K562 (cell line): ENCODE measurements around the gene PITHD1. TPM values are rescaled to one million over a fixed set of nuclear protein-coding genes. Genes with fewer than 3 reads are reported as not detected.

Experiments
- ARHGAP35 ChIP-seq: fragments of 450-650 bp; IDR thresholded peaks from 2 replicates; pipeline ENCODE4 v1.6.1; 2018; ENCODE audit not compliant: partially characterized antibody
- ARID2 ChIP-seq: fragments of 450-650 bp; IDR thresholded peaks from 2 replicates; pipeline ENCODE4 v1.6.1; 2017; ENCODE audit warnings: antibody characterized with exemption, mild to moderate bottlenecking
- EP300 ChIP-seq: IDR thresholded peaks from 2 replicates; pipeline ENCODE4 v1.6.1; 2012; ENCODE audit warnings: low read length, improper control_type of control experiment
- ESRRA ChIP-seq: fragments of 450-650 bp; IDR thresholded peaks from 2 replicates; pipeline ENCODE4 v1.6.1; 2014; ENCODE audit warnings: low read depth, mild to moderate bottlenecking, moderate library complexity, borderline replicate concordance
- FOXA1 ChIP-seq: fragments of 450-650 bp; IDR thresholded peaks from 2 replicates; pipeline ENCODE4 v1.6.1; 2016; ENCODE audit warnings: mild to moderate bottlenecking, borderline replicate concordance
- FOXM1 ChIP-seq, 2 experiments: fragments of 450-650 bp in 1 of 2; sonication (generic) in 1 of 2; formaldehyde crosslinking in 1 of 2; IDR thresholded peaks; 2 replicates each; pipeline versions ENCODE4 v1.6.1 to v1.9.0; 2017 to 2022; ENCODE audit warnings: low read depth in 2 of 2, mild to moderate bottlenecking in 2 of 2, missing genetic modification reagents in 1 of 2, moderate library complexity in 1 of 2
- HNRNPUL1 ChIP-seq: fragments of 200-400 bp; formaldehyde crosslinking; IDR thresholded peaks from 2 replicates; pipeline ENCODE4 v1.6.1; 2017; ENCODE audit warnings: low read length
- LEF1 ChIP-seq: fragments of 450-650 bp; IDR thresholded peaks from 2 replicates; pipeline ENCODE4 v1.6.1; 2016; ENCODE audit warnings: mild to moderate bottlenecking
- PTRF ChIP-seq: fragments of 450-650 bp; IDR thresholded peaks from 2 replicates; pipeline ENCODE4 v1.6.1; 2016; ENCODE audit warnings: mild to moderate bottlenecking, missing genetic modification characterization, missing compliant biosample characterization
- PURB ChIP-seq: sonication (generic); formaldehyde crosslinking; IDR thresholded peaks from 2 replicates; pipeline ENCODE4 v1.9.0; 2021; ENCODE audit warnings: low read depth, mild to moderate bottlenecking, missing genetic modification reagents
- RFX7 ChIP-seq: fragments of 250-450 bp; sonication (Bioruptor Pico); IDR thresholded peaks from 2 replicates; pipeline ENCODE4 v1.5.1; 2021; ENCODE audit warnings: mild to moderate bottlenecking
- TEAD2 ChIP-seq: fragments of 450-650 bp; IDR thresholded peaks from 2 replicates; pipeline ENCODE4 v1.6.1; 2016; ENCODE audit warnings: missing genetic modification characterization, control low read depth, missing compliant biosample characterization
- ZBTB8A ChIP-seq: fragments of 450-650 bp; IDR thresholded peaks from 2 replicates; pipeline ENCODE4 v1.6.1; 2018; ENCODE audit warnings: mild to moderate bottlenecking, moderate library complexity; ENCODE audit not compliant: partially characterized antibody
- ZNF134 ChIP-seq: fragments of 250-450 bp; sonication (Bioruptor Pico); conservative IDR thresholded peaks from 2 replicates; pipeline ENCODE4 v1.4.0; 2020
- ZNF140 ChIP-seq: fragments of 250-450 bp; sonication (Bioruptor Pico); IDR thresholded peaks from 2 replicates; pipeline ENCODE4 v1.8.0; 2021; ENCODE audit warnings: moderate library complexity, mild to moderate bottlenecking, inconsistent platforms
- polyA plus RNA-seq, 8 experiments: library from polyadenylated mRNA; depleted of rRNA in 4 of 8; stranded (reverse) in 5 of 8; unstranded in 3 of 8; fragments of >200 nt; fragmentation: Nextera tagmentation in 2 of 8; fragmentation: Illumina TruSeq in 1 of 8; extraction: Ambion mirVana in 2 of 8; extraction: Trizol in 1 of 8; gene quantifications; 2 replicates each; pipeline versions ENCODE4 v1.2.1 to v1.2.3, GENCODE V29; 2011 to 2014; ENCODE audit warnings: inconsistent platforms in 1 of 8, missing spikeins in 1 of 8
- total RNA-seq, 7 experiments: library from RNA; depleted of rRNA in 6 of 7; stranded (reverse); fragments of >200 nt in 6 of 7; fragmentation: Illumina TruSeq in 2 of 7; extraction: Trizol in 2 of 7; gene quantifications; 2 replicates each; pipeline versions ENCODE4 v1.2.1 to v1.2.3, GENCODE V29; 2011 to 2021; ENCODE audit warnings: low replicate concordance in 1 of 7
- TF ChIP-seq, protein P1 (sequence below), 3 experiments: fragments of 200-800 bp in 1 of 3; fragments of 250-450 bp in 1 of 3; fragments of 450-650 bp in 1 of 3; sonication (Bioruptor Pico) in 1 of 3; sonication (Bioruptor generic) in 1 of 3; formaldehyde crosslinking in 1 of 3; IDR thresholded peaks; 2 replicates each; pipeline versions ENCODE4 v1.6.1 to v1.8.0; 2016 to 2022; ENCODE audit warnings: mild to moderate bottlenecking in 2 of 3, missing genetic modification characterization in 2 of 3, missing compliant biosample characterization in 1 of 3, moderate library complexity in 1 of 3
- TF ChIP-seq, protein P2 (sequence below): fragments of 250-450 bp; sonication (Bioruptor Pico); IDR thresholded peaks from 2 replicates; pipeline ENCODE4 v1.8.0; 2022; ENCODE audit warnings: inconsistent platforms
- TF ChIP-seq, protein P3 (sequence below), 2 experiments: fragments of 200-800 bp in 1 of 2; sonication (Bioruptor generic) in 1 of 2; sonication (generic) in 1 of 2; formaldehyde crosslinking in 1 of 2; IDR thresholded peaks in 1 of 2; conservative IDR thresholded peaks in 1 of 2; 2 replicates each; pipeline versions ENCODE4 v1.5.0 to v1.6.1; 2016 to 2020; ENCODE audit warnings: missing compliant biosample characterization in 1 of 2, missing genetic modification characterization in 1 of 2, missing genetic modification reagents in 1 of 2
- TF ChIP-seq, protein P4 (sequence below): fragments of 450-650 bp; formaldehyde crosslinking; IDR thresholded peaks from 2 replicates; pipeline ENCODE4 v1.4.0; 2020; ENCODE audit warnings: mild to moderate bottlenecking, moderate library complexity

Gene PITHD1
- total and polyA plus RNA-seq, 9 of the 15 experiments (the other 6 are each of a cell fraction or from before 2014, with no cell fraction given) = 46.5 to 175 (median 149) TPM

DNA sequence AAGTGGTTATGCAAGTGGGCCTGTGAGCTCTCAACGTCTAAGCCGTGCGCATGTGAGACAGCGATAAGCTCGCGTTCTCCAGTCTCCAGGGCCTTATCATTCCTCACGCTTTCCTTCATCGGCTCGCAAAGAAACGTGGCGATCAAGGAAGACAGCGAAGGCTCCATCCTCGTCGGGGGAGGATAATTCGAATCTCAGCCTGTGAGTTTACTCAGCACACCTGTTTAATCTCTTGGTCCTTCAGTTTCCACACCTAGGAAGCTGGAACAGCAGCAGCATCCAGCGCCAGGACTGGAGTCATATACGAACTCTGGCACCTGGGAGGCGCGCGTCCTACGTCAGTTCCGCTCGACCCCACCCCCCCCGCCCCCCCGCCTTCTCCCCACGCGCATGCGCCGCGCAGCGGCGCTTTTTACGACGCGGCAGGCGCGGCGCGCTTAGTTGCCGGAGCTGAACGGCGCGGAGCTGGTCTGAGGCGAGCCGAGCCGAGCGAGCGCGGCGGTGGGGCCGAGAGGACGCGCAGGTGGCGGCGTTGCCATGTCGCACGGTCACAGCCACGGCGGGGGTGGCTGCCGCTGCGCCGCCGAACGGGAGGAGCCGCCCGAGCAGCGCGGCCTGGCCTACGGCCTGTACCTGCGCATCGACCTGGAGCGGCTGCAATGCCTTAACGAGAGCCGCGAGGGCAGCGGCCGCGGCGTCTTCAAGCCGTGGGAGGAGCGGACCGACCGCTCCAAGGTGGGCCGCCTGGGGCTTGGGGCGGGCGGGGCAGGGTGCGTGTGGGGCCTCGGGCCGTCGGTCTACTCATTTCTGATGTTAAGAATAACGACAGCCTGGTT, at the start of gene PITHD1 (continued):
- TF ChIP-seq, protein P1, sequence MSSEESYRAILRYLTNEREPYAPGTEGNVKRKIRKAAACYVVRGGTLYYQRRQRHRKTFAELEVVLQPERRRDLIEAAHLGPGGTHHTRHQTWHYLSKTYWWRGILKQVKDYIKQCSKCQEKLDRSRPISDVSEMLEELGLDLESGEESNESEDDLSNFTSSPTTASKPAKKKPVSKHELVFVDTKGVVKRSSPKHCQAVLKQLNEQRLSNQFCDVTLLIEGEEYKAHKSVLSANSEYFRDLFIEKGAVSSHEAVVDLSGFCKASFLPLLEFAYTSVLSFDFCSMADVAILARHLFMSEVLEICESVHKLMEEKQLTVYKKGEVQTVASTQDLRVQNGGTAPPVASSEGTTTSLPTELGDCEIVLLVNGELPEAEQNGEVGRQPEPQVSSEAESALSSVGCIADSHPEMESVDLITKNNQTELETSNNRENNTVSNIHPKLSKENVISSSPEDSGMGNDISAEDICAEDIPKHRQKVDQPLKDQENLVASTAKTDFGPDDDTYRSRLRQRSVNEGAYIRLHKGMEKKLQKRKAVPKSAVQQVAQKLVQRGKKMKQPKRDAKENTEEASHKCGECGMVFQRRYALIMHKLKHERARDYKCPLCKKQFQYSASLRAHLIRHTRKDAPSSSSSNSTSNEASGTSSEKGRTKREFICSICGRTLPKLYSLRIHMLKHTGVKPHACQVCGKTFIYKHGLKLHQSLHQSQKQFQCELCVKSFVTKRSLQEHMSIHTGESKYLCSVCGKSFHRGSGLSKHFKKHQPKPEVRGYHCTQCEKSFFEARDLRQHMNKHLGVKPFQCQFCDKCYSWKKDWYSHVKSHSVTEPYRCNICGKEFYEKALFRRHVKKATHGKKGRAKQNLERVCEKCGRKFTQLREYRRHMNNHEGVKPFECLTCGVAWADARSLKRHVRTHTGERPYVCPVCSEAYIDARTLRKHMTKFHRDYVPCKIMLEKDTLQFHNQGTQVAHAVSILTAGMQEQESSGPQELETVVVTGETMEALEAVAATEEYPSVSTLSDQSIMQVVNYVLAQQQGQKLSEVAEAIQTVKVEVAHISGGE (CRISPR knock-in tag; IDR thresholded peaks at IDR 0.05) = peak in 1 of 3 experiments; percentile 66; a peak in 1 of 6 replicates
- TF ChIP-seq ARID2 (no peak), FOXM1 (IDR thresholded peaks at IDR 0.05; ENCODE audit: low read depth) (peak; percentile 79), FOXM1 (CRISPR knock-in tag; IDR thresholded peaks at IDR 0.05; ENCODE audit: low read depth) (no peak), LEF1 (peak; percentile 94), ZNF140 (CRISPR knock-in tag) (no peak), ESRRA (no peak; the same call in 1 of the 2 replicates), ZNF134 (CRISPR knock-in tag) (no peak), EP300 (peak; percentile 94), RFX7 (CRISPR knock-in tag) (no peak), TEAD2 (tag) (no peak), FOXA1 (no peak), ZBTB8A (no peak), PTRF (tag) (no peak), ARHGAP35 (no peak), HNRNPUL1 (no peak), PURB (CRISPR knock-in tag) (no peak)
- TF ChIP-seq, protein P2, sequence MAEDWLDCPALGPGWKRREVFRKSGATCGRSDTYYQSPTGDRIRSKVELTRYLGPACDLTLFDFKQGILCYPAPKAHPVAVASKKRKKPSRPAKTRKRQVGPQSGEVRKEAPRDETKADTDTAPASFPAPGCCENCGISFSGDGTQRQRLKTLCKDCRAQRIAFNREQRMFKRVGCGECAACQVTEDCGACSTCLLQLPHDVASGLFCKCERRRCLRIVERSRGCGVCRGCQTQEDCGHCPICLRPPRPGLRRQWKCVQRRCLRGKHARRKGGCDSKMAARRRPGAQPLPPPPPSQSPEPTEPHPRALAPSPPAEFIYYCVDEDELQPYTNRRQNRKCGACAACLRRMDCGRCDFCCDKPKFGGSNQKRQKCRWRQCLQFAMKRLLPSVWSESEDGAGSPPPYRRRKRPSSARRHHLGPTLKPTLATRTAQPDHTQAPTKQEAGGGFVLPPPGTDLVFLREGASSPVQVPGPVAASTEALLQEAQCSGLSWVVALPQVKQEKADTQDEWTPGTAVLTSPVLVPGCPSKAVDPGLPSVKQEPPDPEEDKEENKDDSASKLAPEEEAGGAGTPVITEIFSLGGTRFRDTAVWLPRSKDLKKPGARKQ = no peak
- TF ChIP-seq, protein P3, sequence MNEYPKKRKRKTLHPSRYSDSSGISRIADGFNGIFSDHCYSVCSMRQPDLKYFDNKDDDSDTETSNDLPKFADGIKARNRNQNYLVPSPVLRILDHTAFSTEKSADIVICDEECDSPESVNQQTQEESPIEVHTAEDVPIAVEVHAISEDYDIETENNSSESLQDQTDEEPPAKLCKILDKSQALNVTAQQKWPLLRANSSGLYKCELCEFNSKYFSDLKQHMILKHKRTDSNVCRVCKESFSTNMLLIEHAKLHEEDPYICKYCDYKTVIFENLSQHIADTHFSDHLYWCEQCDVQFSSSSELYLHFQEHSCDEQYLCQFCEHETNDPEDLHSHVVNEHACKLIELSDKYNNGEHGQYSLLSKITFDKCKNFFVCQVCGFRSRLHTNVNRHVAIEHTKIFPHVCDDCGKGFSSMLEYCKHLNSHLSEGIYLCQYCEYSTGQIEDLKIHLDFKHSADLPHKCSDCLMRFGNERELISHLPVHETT (CRISPR knock-in tag; conservative IDR thresholded peaks at IDR 0.05 in 1 of 2, IDR thresholded peaks at IDR 0.05 in 1 of 2) = peak in 1 of 2 experiments; percentile 84; a peak in 2 of 4 replicates
- TF ChIP-seq, protein P4, sequence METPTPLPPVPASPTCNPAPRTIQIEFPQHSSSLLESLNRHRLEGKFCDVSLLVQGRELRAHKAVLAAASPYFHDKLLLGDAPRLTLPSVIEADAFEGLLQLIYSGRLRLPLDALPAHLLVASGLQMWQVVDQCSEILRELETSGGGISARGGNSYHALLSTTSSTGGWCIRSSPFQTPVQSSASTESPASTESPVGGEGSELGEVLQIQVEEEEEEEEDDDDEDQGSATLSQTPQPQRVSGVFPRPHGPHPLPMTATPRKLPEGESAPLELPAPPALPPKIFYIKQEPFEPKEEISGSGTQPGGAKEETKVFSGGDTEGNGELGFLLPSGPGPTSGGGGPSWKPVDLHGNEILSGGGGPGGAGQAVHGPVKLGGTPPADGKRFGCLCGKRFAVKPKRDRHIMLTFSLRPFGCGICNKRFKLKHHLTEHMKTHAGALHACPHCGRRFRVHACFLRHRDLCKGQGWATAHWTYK (CRISPR knock-in tag) = 0 out of 2 replicates have a peak, but pooled peaks have one; percentile 2
